Stimulated activated CD4-positive, alpha-beta T cell treated with anti-CD3 and anti-CD28 coated beads, TNF-alpha, amount 100 ng/mL, for 4 hours (primary cell): Measurements from ENCODE around the gene UPF3A.
"Not testable (repeated sequence)": the region's sequence is repeated elsewhere in the genome, so short reads cannot be mapped to it uniquely, and the experiment has no call there.

ENCODE experiments used
- DNase-seq, 3 experiments: peaks; one replicate each; pipeline ENCODE4 v3.0.0-alpha.2; 2020; ENCODE audit warnings: low read depth in 3 of 3

Gene UPF3A

DNA sequence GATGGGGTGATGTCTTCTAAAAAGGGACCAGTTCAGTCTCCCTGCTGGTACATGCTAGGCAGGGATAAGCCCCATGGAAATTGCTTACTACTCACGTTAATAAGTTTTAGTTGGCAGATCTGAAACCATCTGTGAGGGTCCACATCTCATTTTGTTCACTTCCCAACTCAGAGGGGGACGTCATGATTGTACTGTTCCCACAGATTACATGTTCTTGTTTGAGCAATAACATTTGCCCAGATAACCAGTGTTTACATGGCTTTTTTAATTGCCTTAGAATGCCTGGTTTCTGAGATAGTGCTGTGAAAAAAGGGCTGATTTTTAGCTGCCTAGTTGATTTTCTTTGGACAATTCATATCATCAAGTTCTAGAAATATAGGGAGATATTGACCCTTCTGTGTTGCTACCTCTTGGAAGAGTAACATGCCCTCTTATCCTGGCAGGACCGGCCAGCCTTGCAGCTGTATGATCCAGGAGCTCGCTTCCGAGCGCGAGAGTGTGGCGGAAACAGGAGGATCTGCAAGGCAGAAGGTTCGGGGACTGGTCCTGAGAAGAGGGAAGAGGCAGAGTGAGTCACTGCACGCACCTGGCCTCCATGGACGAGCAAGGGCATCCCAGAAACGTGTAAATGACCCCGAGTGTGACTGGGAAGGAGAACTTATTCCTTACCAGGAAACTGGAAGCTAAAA is 23.1 kb downstream of the UPF3A start:
- no peak for DNase-seq

DNA sequence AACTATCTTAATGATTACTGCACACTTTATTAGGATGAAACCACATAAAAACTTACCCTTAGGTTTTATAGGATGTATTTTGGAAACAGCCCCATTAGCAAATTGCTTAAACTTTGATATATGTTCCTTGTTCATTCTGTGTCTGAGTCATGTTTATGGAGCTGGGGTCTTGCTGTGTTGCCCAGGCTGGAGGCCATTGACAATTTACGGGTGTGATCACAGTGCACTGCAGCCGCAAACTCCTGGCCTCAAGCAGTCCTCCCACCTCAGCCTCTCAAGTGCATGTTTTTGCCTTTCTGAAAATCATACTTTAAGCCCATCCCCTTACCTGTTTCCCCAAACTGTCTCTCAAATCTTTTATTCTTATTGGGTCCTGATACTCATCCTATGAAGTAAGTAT is 27.7 kb downstream of the UPF3A start:
- DNase-seq: no peak

DNA sequence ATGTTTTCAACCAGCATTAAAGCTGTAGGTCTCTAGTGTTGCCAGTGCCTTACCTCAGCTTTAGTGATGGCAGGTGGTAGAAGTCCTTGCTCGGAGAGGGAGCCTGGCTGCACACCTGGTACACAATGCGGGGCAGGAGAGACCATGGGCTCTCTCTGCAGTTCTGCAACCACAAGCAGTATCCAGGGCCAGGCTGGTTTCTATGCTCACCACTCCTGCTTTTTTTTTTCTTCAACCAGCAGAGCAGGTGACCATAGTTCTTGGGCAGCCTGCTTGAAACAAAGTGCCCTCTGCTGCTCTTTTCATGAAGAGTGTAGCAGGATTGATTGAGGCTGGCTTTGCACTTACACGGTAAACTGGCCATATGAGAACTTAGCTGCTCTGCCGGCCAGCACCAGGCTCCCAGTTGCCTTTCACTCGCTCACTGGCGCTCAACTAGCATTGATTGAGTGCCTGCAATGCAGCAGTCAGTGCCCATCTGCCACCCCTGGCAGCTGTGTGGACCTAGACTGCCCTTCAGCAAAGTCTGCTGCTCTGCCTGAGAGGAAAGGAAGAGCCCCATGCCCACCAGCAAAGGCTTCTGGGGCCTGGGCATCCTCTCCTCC is 28.5 kb downstream of the UPF3A start:
- DNase-seq: no peak

DNA sequence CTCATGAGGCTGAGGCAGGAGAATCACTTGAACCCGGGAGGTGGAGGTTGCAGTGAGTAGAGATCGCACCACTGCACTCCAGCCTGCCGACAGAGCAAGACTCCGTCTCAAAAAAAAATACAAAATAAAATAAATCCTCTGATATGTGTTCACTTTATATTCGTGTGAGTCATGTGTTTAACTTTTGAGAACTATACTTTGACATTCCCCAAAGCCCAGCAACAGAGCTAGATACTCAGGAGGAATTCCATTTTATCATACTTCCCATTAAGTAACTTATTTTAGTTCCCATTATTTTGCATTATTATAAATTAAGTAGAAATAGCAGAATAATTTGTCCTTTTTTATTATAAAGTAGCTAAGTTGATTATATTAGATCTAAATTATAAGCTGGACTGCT is 29.6 kb downstream of the UPF3A start:
- no peak for DNase-seq

DNA sequence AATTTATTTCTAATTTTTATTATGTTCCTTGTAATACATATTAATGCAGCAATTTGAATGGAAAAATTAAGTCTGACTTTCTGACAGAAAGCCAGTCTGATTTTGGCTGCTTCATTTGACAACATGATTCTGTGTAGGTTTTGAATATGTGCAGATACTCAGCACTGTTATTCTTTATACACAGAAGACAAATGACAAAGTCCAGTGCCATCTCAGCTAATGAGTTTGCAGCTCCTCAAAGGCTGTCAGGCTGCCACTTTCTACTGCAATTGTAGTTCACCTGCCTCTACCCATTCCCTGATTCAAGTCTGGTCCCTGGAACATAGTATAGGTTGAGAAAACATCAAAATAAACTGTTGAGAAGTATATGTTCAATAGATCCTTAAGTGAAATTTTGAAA is 30.0 kb downstream of the UPF3A start:
- no peak for DNase-seq

DNA sequence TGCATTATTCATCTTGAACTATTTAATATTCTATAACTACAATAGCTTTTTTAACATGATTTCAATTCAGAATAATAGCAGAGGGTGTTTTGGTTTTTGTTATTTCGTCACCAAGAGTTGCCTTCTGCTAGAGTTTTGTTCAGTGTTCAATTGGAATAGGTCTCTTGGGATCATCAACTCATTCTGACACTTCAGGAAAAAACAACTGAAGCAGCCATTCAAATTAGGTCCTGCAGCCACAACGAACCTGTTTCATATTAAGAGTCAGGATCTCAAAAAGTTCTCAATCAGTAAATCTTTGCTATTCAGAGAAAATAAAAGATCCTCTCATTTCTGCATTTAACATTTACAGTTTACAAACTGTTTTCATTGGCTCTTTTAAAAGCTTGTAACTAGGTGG is 30.5 kb downstream of the UPF3A start:
- DNase-seq: no peak

DNA sequence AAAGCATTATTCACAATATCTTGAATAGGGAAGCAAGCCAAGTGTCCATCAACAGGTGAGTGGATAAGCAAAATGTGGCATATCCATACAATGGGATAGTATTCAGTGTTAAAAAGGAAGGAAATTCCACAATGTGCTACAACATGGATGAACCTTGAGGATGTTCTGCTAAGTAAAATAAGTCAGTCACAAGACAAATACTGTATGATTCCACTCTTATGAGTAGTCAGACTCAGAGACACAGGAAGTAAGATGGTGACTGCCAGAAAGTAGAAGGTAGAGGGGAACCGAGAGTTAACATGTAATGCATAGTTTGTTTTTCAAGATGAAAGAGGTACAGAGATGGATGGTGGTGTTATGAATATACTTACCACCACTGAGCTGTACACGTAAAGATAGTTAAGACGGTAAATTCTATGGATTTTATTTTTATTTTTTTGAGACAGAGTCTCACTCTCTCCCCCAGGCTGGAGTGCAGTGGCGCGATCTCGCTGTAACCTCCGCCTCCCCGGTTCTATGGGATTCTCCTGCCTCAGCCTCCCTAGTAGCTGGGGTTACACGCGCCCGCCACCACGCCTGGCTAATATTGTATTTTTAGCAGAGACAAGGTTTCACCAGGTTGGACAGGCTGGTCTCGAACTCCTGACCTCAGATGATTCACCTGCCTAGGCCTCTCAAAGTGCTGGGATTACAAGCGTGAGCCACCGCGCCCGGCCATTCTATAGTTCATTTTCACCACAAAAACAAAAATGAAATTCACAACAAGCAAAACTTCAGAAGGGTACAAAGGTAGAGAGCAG is 31.9 kb downstream of the UPF3A start:
- no peak for DNase-seq

DNA sequence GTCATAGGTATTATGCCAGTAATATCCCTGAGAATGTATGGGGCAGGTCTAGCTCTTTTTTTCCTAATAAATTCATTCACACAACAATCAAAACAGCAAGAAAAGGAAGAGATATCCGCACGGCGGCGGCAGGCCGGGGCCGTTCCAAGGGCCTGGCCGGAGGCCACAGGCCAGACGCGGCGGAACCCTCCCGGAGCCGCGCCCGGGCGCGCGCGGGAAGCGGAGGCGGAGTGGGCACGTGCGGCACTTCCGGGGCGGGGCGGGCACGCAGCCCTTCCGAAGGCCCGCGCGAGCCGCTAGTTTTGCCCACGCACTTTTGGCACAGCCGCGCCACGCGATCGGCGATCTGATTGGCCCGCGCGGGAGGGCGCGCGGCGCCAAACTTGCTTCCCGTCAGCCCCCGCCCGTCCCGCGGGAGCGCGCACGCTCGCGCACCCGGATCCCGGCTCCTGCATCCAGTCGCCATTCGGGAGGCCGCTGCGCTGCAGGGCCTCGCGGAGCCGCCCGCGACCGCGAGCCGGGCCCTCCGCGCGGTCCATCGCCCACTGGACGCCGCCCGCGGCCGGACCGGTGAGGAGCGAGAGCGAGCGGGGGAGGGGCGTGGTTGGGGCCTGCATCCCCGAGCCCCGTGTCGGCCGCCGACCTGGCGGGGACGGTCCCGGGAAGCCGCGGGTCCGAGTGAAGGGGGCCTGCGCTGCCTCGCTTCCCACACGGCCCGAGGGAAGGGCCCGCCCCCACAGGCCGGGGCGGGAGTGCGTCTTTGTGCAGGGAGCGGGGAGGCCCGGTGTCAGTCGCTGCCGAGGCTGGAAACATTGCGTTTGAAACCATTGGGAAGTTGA is 32.9 kb downstream of the UPF3A start, which contains the start of gene CHAMP1:
Gene CHAMP1, plus strand, starts transcription at position 430 of the 839 bp plus-strand sequence. CDS start 9,340 bp downstream, outside the sequence.
- peak; percentile 76 to 86 (median 81) for DNase-seq

DNA sequence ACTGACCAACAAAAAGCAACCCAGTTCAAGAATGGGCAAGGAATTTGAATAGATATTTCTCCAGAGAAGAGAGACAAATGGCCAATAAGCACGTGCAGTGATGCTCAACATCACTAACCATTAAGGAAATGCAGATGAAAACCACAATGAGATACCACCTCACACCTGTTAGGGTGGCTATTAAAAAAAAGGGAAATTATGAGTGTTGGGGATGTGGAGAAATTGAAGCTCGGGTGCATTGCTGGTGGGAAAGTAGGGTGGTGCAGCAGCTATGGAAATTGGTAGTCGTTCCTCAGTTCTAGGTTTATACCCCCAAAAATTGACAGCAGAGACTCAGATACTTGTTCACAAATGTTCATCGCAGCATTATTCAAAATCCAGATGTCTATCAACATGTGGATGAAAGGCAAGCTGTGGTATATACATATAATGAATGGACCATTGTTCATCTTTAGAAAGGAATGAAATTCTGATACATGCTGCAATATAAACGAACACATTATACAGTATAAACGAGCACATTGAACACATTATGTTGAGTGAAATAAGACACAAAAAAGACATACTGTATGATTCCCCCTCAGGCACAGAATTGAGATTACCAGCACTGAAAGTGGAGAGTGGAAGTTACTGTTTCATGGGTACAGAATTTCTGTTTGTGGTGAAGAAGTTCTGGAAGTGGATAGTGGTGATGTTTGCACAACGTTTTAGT is 33.8 kb downstream of the UPF3A start:
- DNase-seq: no peak

DNA sequence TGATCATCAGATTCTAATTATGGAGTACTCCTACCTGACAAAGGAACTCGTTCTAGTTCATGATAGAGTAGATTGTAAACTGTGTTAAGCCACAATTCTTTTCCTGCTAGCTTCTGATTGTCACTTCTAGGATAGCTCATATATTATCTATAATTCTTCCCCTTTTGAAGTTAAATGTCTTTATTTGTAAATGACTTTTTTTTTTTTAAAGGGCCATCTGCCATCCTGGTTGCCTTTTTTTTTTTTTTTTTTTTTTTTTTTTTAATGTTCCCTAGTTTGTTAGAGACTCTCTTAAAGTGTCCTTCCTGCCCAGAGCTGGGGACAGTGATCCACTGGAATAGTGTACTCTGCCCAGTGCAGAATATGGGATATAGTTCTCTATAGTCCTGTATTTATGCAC is 37.2 kb downstream of the UPF3A start:
- DNase-seq: no peak

DNA sequence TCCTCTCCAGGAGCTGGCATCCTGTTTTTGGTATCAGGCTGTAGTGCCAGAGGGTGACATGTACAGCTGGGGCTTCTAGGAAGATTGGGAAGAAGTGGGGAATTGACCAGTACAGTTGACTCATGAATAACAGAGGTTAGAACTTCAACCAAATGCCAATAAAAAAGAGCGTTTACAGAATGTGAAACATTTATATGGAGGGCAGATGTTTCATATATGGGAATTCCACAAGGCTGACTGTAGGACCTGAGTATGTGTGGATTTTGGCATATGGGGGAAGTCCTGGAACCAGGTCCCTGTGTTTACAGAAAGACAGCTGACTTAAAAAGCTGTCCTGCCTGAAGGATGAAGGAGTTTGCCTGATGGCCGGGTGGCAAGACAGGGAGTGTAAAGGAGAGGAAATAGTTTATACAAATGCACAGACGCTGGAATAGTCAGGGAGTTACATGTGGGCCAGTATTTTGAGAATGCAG is 38.1 kb downstream of the UPF3A start:
- DNase-seq: no peak

DNA sequence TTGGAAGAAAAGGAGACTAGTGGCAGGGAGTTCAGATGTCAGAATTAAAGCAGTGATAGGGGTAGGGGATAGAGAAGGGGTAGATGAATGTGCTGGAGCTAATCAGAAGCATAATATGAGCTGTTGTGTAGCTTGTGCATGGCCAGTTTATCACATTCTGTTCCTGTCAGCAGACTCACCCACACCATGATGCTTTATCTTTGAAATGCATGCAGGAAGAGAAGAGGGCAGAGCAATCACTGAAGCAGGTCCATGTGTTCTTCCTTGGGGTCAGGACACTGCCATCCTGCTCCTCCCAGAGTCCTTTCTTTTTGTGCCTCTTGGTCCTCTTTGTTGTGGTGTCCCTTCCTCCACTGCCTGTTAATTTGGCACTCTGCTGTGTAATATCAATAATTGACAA is 38.7 kb downstream of the UPF3A start:
- DNase-seq: no peak

DNA sequence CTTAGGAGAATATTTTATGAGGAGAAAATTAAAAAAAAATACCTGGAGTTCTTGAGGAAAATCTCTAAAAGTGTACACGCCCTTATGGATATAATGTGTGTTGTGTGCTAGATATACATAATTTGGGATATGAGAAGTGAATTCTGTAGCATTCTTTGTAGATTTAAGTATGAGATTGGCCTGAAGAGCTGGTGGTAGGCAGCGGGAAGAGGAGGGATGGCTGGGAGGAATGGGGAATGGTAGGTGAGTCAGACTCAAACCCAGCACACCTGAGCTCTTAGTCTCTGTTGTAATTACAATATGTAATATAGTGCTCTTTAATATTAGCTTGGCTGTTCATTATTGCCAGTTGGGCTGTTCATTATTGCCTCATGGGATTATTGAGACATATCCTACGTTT is 39.9 kb downstream of the UPF3A start:
- DNase-seq: no peak

DNA sequence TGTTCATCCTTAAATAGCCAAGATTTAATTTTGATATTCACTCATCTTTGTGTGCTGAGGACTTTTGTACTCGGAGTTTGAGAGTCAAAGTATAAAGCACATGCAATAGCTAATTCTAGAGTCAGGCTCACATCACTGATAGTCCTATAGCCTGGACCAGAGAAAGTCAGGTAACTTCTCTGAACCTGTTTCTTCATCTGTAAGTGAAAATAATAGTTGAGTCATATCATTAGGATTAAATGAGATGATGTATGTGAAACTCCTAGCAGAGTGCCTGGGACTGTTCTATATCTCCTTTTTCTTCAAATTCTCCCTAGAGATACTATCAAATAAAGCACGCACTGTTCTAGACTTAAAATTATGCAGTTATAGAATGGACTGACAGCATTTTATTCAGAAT is 41.9 kb downstream of the UPF3A start:
- DNase-seq: no peak

DNA sequence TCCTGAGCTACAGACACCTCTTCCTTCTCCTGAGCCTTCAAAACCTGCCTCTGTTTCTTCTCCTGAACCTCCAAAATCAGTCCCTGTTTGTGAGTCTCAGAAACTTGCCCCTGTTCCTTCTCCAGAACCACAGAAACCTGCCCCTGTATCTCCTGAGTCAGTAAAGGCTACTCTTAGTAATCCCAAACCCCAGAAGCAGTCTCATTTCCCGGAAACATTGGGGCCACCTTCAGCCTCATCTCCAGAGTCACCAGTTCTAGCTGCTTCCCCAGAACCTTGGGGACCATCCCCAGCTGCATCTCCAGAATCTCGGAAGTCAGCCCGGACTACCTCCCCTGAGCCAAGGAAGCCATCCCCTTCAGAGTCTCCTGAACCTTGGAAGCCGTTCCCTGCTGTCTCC is 42.9 kb downstream of the UPF3A start:
- no peak for DNase-seq

DNA sequence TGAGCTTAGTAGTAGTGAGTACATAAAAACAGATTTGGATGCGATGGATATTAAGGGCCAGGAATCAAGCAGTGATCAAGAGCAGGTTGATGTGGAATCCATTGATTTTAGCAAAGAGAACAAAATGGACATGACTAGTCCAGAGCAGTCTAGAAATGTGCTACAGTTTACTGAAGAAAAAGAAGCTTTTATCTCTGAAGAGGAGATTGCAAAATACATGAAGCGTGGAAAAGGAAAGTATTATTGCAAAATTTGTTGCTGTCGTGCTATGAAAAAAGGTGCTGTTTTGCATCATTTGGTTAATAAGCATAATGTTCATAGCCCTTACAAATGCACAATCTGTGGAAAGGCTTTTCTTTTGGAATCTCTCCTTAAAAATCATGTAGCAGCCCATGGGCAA is 44.3 kb downstream of the UPF3A start:
- DNase-seq: no peak

DNA sequence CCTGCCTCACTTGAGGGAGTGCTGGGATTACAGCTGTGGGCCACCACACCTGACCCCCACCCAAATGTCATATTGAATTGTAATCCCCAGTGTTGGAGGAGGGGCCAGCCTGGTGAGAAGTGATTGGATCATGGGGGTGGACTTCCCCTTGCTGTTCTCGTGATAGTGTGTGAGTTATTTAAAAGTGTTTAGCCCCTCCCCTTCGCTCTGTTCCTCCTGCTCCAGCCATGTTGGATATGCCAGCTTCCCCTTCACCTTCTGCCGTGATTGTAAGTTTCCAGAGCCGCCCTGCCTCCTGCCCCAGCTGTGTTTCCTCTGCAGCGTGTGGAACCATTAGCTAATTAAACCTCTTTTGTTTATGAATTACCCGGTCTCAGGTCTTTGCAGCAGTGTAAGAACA is 46.6 kb downstream of the UPF3A start:
- no peak for DNase-seq

DNA sequence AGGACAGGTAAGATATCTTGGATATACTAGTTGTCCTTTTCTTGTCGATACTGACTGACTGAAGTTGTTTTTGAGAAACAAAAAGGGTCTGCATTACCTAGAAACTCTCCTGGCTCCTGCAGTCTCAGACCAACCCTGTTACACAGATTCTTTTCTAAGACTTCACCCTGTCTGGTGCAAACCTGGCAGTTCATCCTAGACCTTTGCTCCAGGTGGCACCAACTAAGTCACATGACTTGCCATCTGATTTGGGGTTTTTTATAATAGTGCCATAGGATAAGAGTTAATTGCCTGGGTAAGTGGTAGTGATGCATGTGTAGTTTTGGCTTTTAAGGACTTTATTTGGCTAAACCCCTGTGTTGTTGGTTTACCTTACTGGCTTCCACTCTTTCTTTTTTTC is 47.2 kb downstream of the UPF3A start:
- DNase-seq: no peak

DNA sequence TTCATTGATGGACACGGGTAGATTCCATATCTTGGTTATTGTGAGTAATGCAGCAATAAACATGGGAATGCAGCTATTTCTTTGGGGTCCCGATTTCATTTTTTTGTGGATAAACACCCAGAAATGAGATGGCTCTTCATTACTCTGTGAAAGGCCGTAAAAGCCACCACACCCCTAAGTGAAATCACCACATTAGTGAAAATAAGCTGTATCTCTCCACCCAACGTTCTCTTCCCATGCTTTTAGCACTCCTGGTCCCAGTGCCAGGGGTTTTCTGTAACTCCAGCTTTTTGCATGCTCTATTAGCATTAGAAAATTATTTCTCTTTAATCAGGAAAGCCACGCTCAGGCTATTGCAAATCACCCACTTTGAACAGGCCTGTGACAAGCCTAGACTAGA is 48.7 kb downstream of the UPF3A start:
- DNase-seq: no peak

DNA sequence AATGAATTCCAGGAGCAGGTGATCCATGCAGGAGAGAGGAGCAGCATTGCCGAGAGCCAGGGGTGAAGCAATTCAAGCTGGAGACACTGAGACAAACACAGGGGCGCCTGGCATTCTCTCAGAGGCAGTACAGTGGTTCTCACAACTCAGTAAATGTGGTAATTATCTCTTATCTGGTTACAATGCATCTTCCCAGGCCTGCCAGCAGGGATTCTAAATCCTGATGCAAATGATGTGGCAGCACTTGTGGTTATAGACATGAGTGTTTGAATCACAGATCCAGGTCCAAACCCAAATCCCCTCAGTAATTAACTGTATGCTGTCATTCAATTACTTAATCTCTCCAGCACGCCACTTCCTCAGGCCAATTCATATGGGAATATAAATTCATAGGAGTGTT is 52.5 kb downstream of the UPF3A start:
- not testable (repeated sequence) for DNase-seq
